ENCODE measurements around the gene KDM6A. TPM values are rescaled to one million over a fixed set of nuclear protein-coding genes. Genes with fewer than 3 reads are reported as not detected.
"Not testable (repeated sequence)": the region's sequence is repeated elsewhere in the genome, so short reads cannot be mapped to it uniquely, and the experiment has no call there.

The KDM6A gene
- total RNA-seq, 1 donor from 2014 or later = 41.1 TPM

DNA sequence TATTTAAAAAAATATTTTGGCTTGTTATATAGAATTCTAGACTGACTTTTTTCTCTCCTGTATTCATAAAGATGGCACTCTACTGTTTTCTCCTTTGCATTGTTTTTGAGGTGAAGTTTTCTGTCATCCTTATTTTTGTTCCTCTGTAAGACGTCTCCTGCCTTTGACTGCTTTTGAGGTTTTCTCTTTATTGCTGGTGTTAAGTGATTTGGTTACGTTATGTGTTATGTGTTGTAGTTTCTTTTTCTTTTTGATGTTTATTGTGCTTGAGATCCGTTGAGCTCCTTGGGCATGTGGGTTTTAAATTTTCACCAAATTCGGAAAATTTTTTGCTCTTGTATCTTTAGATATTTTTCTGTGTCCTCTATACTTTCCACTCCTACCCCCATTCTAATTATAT, 50.0 kb downstream of the KDM6A start:
- no peak for DNase-seq (ENCODE audit: low spot score)

DNA sequence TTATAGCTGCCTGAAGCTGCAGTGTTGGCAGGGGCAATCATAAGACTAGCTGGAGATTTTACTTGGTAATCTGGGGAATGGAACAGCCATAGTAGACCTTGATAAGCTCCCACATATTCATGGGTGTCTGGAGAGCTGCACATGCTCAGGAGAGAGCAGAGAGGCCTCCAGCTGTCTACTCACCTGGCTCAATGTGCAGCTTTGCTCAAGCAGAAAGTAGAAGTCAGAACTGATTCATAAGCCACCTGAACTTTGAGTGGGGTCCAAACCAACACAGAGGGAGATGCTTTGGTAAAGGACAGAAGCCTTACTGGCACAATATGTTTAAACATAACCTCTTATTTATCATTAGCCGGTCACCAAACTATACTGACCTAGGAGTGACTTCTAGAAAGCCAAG, 54.4 kb downstream of the KDM6A start:
- DNase-seq (ENCODE audit: low spot score) = no peak

DNA sequence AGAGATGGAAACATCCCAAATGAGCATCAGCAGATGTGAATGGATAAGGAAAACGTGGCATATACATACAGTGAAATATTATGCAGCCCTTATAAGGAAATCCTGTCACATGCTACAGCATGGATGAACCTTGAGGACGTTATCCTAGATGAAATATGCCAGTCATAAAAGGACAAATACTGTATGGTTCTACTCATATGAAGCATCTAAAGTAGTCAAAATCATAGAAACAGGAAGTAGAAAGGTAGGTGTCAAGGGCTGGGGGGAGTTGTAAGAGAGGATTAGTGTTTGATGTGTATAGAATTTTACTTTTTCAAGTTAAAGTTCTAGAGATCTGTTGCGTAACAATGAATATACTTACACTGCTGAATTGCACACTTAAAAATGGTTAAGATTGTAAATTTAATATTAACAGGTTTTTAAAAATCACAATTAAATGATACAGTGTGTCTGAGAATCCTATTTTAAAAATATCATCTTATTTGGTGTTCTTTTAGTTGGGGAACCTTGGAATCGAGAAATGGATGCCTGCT, 58.5 kb downstream of the KDM6A start:
- no peak for DNase-seq (ENCODE audit: low spot score)

DNA sequence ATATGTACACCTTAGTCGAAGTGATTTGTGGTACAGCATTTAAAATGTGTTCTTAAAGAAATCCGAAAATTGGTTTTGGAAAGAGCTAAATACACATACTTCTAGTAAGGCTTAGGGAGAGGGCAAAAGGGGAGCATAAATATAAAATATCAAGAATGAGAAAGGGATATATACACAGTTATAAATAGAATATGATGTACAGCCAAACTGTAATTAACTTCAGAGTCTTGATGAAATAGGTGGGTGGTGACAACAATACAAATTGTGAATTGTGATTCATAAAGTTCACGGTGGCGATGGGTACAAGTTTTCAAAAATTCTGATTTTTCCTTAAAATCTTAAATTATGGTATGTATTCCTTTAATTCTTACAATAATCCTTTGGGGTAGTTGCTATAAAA, 62.2 kb downstream of the KDM6A start:
- DNase-seq (ENCODE audit: low spot score) = no peak

DNA sequence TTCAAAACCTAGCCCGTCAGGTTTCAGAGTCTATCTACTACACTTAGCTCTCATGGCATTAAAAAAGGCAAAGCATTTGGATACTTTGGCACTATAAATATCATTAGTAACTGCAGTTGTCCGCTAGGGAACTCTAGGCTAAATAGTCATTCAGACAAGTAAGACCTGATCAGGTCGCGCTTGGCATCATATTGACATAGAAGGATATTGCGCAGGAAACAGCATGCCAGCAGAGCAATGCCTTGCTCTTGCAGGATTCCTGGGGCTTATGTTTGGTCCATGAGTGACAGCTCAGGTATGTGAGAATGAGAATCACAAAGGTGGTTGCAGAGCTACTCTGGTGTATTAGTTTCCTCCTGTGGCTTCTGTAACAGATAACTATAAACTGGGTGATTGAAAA, 62.7 kb downstream of the KDM6A start:
- DNase-seq (ENCODE audit: low spot score) = no peak

DNA sequence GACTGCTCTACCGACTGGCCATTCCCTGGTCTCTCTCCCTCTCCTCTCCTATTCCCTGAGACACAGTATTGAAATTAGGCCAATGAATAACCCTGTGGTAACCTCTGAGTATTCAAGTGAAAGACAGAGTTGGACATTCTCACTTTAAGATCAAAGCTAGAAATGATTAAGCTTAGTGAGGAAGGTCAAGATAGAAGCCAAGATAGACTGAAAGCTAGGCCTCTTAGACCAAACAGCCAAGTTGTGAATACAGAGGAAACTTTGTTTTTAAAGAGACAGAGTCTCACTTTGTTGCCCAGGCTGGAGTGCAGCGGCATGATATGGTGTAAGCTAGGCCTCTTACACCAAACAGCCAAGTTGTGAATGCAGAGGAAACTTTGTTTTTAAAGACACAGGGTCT, 64.6 kb downstream of the KDM6A start:
- DNase-seq (ENCODE audit: low spot score) = no peak

DNA sequence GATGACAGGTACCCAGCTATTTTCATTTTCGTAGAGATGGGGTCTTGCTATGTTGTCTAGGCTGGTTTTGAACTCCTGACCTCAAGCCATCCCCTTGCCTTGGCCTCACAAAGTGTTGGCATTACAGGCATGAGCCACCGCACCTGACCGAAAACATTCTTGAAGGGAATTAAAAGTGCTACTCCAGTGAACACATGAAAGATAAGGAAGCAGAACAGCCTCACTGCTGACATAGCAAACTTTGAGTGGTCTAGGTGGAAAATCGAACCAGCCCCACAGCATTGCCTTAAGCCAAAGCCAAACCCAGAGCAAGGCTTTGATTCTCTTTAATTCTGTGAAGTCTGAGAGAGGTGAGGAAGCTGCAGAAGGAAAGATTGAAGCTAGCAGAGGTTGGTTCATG, 65.1 kb downstream of the KDM6A start:
- no peak for DNase-seq (ENCODE audit: low spot score)

DNA sequence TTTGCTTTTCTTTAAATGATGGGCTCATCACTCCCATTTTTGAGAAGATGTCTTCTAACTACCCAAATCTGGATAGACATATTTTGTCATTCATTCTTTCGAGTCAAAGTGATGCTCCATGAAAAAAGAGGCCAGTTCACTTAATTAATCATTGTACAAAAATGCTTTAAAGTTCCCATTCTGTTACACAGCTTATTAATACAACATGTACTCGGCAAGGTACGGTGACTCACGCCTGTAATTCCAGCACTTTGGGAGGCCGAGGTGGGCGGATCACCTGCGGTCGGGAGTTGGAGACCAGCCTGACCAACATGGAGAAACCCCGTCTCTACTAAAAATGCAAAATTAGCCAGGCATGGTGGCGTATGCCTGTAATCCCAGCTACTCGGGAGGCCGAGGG, 67.6 kb downstream of the KDM6A start:
- DNase-seq (ENCODE audit: low spot score) = not testable (repeated sequence)

DNA sequence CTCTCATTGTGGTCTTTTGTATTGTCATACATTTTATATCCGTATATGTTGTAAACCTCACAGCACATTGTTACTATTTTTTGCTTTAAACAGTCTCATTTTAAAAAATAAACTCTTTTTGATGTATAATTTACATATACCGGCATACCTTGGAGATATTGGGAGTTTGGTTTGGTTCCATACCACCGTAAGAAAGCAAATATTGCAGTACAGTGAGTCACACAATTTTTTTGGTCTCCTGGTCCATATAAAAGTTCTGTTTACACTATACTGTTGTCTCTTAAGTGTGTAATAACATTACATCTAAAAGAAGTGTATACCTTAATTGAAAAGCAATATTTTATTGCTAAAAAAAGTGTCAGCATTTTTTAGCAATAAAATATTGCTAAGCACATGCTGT, 70.0 kb downstream of the KDM6A start:
- DNase-seq (ENCODE audit: low spot score) = no peak

DNA sequence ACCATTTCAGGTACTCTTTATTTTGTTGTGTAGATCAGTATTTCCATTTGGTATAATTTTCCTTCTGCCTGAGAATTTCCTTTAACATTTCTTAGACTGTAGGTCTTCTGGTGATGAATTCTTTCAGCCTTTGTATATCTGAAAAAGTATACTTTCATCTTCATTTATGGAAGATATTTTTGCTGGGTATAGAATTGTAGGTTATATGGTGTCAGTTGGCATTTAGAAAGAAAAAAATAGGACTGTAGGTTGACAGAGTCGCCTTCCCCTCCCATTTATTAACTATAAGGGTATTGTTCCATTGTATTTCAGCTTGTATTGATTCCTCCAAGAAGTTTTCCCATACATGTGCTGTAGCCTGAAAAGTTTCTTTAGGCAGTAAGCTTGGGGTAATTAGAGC, 71.9 kb downstream of the KDM6A start:
- DNase-seq (ENCODE audit: low spot score) = no peak

DNA sequence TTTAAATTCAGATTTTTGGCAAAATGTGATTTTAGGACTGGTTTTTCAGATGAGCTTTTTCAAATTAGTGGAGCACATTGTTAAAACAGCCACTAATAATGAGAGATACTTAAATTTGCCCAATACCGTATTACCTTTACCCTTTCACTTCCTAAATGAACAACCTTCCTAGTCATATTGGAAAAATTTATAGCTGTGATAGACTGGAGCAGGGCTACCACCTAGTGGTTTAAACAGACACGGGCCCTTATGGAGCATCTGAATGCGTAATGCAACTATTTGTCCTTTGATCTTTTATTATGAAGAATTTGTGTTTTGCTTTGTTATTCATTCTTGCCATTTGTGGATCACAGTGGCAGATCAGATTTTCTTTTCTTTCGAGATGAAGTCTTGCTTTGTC, 72.7 kb downstream of the KDM6A start:
- no peak for DNase-seq (ENCODE audit: low spot score)

DNA sequence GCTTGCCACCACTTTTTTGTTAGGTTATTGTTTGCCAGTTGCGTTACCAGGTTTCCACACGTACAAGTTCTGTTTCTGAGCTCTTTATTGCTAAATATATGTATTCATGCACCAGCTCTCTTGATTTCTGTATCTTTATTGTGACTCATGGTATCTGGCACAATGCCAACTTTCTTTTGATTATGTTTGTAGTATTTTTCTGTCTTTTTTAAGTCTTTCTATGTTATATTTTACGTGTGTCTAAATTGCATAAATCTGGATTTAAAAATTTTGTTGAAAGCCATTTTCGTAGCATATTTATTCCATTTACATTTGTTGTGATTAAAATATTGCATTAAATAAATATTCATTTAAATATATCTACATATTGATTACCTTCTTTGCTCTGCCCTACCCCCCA, 73.8 kb downstream of the KDM6A start:
- DNase-seq (ENCODE audit: low spot score) = no peak

DNA sequence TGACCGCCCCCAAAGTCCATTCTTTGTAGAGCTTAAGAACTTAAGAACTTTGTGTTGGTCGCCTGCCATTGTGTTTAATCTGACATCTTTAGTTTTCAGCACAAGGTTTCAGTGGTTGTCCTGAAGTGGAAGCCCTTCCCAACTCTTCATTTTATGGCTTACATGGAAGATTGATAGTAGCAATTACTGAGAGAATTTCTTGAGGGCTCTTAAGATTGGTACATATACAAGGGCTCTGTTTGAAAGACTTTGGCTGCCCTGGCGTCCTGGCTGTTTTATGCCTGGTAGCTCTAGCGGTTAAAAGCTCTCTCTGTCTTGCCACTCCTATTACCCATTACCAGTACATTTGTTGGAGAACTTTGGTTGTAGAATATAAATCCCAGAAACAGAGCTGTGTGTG, 75.0 kb downstream of the KDM6A start:
- DNase-seq (ENCODE audit: low spot score) = no peak

DNA sequence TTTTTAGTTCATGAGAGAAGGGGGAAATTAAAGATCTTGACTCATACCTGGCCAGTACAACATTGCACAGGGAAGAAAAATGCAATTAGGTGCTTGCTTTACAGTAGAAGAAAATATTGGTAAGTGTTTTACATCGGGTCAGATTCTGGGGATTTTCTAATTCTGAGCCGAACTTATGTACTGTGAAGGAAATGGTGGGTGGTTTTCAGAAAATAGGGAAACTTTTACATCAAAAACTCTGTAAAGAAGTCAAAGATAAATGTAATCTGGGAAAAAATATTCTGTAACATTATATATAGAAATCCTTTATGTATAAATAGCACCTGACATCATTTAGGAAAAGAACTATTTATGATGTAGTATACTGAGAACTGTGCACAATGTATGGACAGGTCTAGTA, 75.4 kb downstream of the KDM6A start:
- DNase-seq (ENCODE audit: low spot score) = no peak

DNA sequence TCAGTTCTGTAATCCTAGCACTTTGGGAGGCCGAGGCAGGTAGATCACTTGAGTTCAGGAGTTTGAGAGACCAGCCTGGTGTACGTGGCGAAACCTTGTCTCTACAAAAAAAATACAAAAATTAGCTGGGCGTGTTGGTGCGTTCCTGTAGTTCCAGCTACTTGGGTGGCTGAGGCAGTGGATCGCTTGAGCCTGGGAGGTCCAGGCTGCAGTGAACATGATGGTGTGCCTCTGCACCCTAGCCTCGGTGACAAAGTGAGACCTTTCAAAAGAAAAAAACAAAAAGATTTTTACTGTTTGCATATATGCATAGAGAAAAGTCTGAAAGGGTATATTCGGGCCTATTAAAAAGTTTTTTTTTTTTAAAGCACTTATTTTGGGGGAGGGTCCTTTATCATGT, 76.1 kb downstream of the KDM6A start:
- no peak for DNase-seq (ENCODE audit: low spot score)

DNA sequence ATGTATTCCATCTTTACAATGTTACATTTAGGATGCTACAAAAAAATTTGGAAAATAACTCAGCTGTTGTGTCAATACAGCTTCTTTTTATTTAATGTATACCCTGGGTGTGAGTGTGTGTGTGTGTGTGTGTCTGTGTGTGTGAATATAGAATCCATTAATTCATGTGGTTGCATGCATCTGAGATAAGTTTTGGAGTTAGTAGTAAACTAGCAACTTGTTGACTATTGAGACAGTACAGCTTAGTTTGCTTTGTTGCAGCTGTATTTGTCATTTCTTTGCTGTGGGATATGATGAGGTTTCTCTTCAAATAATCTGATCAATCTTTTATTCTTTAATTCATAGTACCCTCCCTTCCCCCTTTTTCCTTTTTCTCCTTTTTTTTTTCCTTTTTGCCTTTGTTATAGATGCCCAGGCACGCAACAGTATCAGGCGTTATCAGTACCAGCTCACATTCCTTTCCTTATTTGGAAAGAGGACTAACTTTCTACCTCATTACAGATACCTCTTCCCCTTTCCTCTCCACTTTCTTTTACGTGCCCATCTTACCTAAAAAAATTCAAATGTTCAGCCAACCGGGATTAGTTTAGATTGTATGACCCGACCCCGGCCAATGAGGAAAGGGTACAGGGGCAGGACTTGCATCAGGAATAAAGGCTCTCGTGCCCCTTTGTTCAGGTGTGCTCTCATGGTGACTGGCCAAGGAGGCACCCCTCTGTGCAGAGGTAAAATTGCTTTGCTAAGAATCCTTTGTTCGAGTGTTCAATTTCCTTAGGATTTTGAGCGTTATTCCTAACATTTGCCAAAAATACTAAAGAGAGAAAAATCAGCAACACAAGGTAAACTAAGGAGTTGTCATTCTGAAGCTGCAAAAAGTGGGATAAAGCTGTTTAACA, 77.7 kb downstream of the KDM6A start:
- not testable (repeated sequence) for DNase-seq (ENCODE audit: low spot score)

DNA sequence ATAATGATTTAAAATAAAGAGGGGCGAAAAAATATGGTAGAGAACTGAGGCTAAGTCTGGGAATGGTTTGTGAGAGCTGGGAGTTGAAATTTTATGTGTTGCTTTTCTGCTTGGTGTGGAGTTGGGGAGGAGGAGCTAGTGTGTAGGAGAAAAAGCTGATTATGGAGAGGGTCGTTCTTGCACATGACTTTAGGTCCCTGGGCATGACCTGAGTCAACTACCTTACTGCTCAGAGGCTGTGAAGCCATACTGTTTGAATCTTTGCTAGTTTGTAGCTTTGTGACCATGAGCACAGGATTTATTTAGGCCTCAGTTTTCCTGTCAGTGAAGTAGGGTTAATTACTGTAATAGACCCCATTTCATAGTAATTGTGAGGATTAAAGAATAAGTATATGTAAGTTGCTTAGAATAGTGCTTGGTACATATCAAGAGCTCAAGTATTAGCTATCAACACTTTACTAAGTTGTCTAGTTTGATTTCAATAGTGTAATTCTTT, 78.6 kb downstream of the KDM6A start:
- no peak for DNase-seq (ENCODE audit: low spot score)

DNA sequence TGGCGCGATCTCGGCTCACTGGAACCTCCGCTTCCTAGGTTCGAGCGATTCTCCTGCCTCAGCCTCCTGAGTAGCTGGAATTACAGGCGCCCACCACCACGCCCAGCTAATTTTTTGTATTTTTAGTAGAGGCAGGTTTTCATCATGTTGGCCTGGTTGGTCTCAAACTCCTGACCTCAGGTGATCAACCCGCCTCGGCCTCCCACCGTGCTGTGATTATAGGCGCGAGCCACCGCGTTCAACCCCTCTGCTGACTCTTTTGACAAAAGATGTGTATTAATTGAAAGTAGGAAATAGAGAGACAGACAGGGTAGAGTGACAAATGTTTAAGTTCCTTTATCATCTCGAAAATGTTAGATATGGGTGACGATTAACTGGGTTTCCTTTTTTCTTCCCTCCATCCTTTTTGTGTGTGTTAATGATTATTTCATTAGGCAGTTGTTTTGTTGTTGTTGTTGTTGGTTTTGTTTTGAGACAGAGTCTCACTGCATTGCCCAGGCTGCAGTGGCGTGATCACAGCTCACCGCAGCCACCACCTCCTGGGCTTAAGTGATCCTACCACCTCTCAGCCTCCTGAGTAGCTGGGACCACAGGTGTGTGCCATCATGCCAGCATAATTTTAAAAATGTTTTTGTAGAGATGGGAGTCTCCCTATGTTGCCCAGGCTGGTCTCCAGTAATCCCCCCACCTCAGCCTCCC, 79.5 kb downstream of the KDM6A start:
- no peak for DNase-seq (ENCODE audit: low spot score)

DNA sequence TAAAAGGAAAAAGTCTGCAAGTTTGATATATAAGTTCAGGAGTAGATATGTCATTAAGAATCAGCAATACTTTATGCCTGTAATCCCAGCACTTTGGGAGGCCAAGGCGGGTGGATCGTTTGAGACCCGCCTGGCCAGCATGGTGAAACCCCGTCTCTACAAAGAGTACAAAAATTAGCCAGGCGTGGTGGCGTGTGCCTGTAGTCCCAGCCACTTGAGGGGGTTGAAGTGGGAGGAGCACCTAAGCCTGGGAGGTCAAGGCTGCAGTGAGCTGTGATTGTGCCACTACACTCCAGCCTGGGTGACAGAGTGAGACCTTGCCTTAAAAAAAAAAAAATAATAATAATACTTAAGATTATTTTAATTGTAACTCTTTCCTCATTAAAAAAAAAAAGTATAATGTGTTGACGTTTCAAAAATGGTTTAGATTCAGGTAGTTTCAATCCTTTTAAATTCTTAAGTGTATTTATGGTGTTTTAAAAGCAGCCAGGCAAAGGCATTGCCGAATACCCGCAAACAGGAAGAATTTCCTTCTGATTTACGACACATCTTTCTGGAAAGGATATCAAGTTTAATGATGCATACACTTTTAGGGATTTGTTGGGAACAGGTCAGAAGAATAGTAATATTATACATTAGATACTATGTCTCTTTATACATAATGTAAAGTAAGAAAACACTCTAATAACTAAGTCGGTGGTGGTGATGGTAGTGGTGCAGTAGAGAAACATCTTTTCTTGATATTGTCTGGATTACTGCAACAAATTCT, 80.9 kb downstream of the KDM6A start:
- no peak for DNase-seq (ENCODE audit: low spot score)

DNA sequence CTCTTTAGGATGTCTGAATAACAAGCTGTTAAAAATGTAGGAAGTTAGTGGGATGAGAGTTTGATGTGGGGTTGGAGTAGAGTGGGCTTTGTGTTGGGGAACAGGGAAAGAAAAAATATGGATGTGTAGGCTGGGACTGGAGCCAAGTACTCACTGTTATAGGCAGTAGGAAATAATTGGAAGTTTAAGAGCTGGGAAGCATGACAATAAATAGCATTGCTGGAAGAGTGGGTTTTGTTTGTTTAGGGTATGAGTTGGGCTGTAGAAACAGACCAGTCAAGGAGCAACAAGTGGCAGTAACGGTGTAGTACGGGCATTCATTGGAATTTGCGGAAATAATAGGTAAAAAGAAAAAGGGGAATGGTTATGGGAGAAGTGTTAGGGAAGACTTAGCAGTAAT, 81.6 kb downstream of the KDM6A start:
- DNase-seq (ENCODE audit: low spot score) = no peak

DNA sequence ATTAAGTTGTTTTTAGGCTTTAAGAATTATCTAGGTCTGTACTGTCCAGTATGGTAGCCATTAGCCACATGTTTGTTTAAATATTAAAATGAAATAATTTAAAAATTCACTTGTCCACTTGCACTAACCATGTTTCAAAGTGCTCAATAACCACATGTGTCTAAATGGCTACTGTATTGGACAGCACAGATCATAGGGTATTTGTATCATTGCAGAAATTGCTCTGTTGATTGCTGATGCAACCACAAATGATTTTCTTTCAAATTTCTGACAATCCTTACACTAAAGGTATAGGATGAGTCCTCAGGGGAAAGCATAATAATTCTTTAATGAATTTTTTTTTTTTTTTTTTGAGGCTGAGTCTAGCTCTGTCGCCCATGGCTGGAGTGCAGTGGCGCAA, 84.9 kb downstream of the KDM6A start:
- no peak for DNase-seq (ENCODE audit: low spot score)

DNA sequence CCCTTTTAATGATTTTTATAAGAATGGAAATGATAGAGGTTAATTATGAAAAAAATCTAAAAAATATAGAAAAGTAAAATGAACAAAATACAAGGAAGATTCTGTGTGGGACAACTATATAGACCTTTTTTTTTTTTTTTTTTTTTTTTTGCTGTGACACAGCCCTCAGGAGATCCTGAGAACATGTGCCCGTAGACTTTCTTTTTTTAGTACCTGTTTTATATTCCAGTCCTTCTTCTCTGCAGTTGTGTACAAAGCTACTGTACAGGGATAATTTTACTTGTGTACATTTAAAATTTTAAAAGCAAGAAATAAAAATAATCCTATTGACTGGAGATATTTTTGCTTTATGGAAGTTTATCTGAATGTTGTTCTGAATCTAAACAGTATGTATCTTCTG, 85.5 kb downstream of the KDM6A start:
- no peak for DNase-seq (ENCODE audit: low spot score)
